Adipocyte (in vitro differentiated cells): ENCODE results near the gene HSPB6.

Source experiments
- DNase-seq: peaks from one replicate; pipeline ENCODE4 v3.0.0-alpha.2; 2015; ENCODE audit warnings: low read depth
- H3K27me3 ChIP-seq: replicated peaks from 2 replicates; pipeline ENCODE4 v1.7.0; 2013; ENCODE audit warnings: mild to moderate bottlenecking, low read length, moderate library complexity; ENCODE audit not compliant: control insufficient read depth, insufficient read depth
- H3K36me3 ChIP-seq: 2 replicates; pipeline ENCODE4 v1.7.0; 2013; ENCODE audit warnings: low read length, mild to moderate bottlenecking, moderate library complexity; ENCODE audit not compliant: control insufficient read depth, insufficient read depth, severe bottlenecking
- H3K4me1 ChIP-seq: 2 replicates; pipeline ENCODE4 v1.7.0; 2013; ENCODE audit warnings: mild to moderate bottlenecking, low read length, moderate library complexity; ENCODE audit not compliant: control insufficient read depth, insufficient read depth
- H3K4me3 ChIP-seq: 2 replicates; pipeline ENCODE4 v1.7.0; 2013; ENCODE audit warnings: mild to moderate bottlenecking, low read length, moderate library complexity
- H3K9ac ChIP-seq: 2 replicates; pipeline ENCODE4 v1.7.0; 2013; ENCODE audit warnings: mild to moderate bottlenecking, low read length, moderate library complexity
- H3K9me3 ChIP-seq: 2 replicates; pipeline ENCODE4 v1.7.0; 2013; ENCODE audit warnings: mild to moderate bottlenecking, low read length, moderate library complexity; ENCODE audit not compliant: control insufficient read depth

The HSPB6 gene

GRCh38 chr19:35783469-35784434 lies 26.9 kb upstream of the HSPB6 start:
- Histone ChIP-seq H3K9ac (no peak overlapping the region), H3K27me3 (no peaks in the 10 kb centered on the region), H3K9me3 (no peaks in the 10 kb centered on the region), H3K4me3 (no peak overlapping the region), H3K4me1 (no peaks in the 10 kb centered on the region), H3K36me3 (no peaks in the 10 kb centered on the region)
- no peak for DNase-seq

GRCh38 chr19:35782589-35782988 lies 25.8 kb upstream of the HSPB6 start:
- DNase-seq: no peak
- H3K27me3 ChIP-seq: no peaks in the 10 kb centered on the region
- H3K4me3 ChIP-seq: no peak overlapping the region
- no peaks in the 10 kb centered on the region for H3K4me1 ChIP-seq
- no peaks in the 10 kb centered on the region for H3K36me3 ChIP-seq
- H3K9me3 ChIP-seq: no peaks in the 10 kb centered on the region
- H3K9ac ChIP-seq: no peak overlapping the region

GRCh38 chr19:35781650-35782049 lies 24.8 kb upstream of the HSPB6 start:
- Histone ChIP-seq H3K9me3 (no peaks in the 10 kb centered on the region), H3K9ac (no peak overlapping the region), H3K36me3 (no peaks in the 10 kb centered on the region), H3K4me3 (no peak overlapping the region), H3K27me3 (no peaks in the 10 kb centered on the region), H3K4me1 (peaks cover 6% of the 10 kb centered on the region)
- DNase-seq: no peak

GRCh38 chr19:35780717-35781116 lies 23.9 kb upstream of the HSPB6 start:
- Histone ChIP-seq H3K9ac (no peak overlapping the region), H3K9me3 (no peaks in the 10 kb centered on the region), H3K4me3 (no peak overlapping the region), H3K27me3 (no peaks in the 10 kb centered on the region), H3K4me1 (peaks cover 6% of the 10 kb centered on the region), H3K36me3 (no peaks in the 10 kb centered on the region)
- DNase-seq: no peak

GRCh38 chr19:35780058-35780457 lies 23.2 kb upstream of the HSPB6 start:
- Histone ChIP-seq H3K27me3 (no peaks in the 10 kb centered on the region), H3K4me1 (peaks cover 6% of the 10 kb centered on the region), H3K9me3 (no peaks in the 10 kb centered on the region), H3K36me3 (no peaks in the 10 kb centered on the region), H3K9ac (no peak overlapping the region), H3K4me3 (no peak overlapping the region)
- no peak for DNase-seq

- Histone ChIP-seq H3K4me1 (peaks cover 13% of the 10 kb centered on the region), H3K27me3 (no peaks in the 10 kb centered on the region), H3K36me3 (no peaks in the 10 kb centered on the region), H3K9me3 (no peaks in the 10 kb centered on the region), H3K9ac (no peak overlapping the region), H3K4me3 (no peak overlapping the region)
- no peak for DNase-seq
Observed at GRCh38 chr19:35779033-35779432, 22.2 kb upstream of the HSPB6 start.

- Histone ChIP-seq H3K9ac (no peak overlapping the region), H3K9me3 (no peaks in the 10 kb centered on the region), H3K27me3 (no peaks in the 10 kb centered on the region), H3K36me3 (no peaks in the 10 kb centered on the region), H3K4me3 (no peak overlapping the region), H3K4me1 (peaks cover 13% of the 10 kb centered on the region)
- DNase-seq: no peak
Observed at GRCh38 chr19:35777961-35778360, 21.1 kb upstream of the HSPB6 start.

- DNase-seq: no peak
- no peaks in the 10 kb centered on the region for H3K36me3 ChIP-seq
- no peaks in the 10 kb centered on the region for H3K9me3 ChIP-seq
- H3K4me1 ChIP-seq: peaks cover 13% of the 10 kb centered on the region
- no peaks in the 10 kb centered on the region for H3K27me3 ChIP-seq
- H3K9ac ChIP-seq: no peak overlapping the region
- H3K4me3 ChIP-seq: no peak overlapping the region
Observed at GRCh38 chr19:35777086-35777841, 20.4 kb upstream of the HSPB6 start.

GRCh38 chr19:35776102-35776788 lies 19.4 kb upstream of the HSPB6 start:
- no peak overlapping the region for H3K9ac ChIP-seq
- no peak overlapping the region for H3K4me3 ChIP-seq
- no peaks in the 10 kb centered on the region for H3K27me3 ChIP-seq
- no peak for DNase-seq
- H3K4me1 ChIP-seq: peaks cover 13% of the 10 kb centered on the region
- H3K9me3 ChIP-seq: no peaks in the 10 kb centered on the region
- no peaks in the 10 kb centered on the region for H3K36me3 ChIP-seq

GRCh38 chr19:35775298-35776101 lies 18.7 kb upstream of the HSPB6 start, which contains the start of gene ARHGAP33:
Gene ARHGAP33, plus strand, starts transcription at chr19:35775564. Its CDS starts 95 bp downstream, at chr19:35775659.
- H3K27me3 ChIP-seq: no peaks in the 10 kb centered on the region
- peaks cover 13% of the 10 kb centered on the region for H3K4me1 ChIP-seq
- peak within 1 kb of the TSS; percentile 82 for H3K4me3 ChIP-seq
- no peaks in the 10 kb centered on the region for H3K9me3 ChIP-seq
- no peaks in the 10 kb centered on the region for H3K36me3 ChIP-seq
- peak; percentile 100 for DNase-seq
- H3K9ac ChIP-seq: peak within 1 kb of the TSS; percentile 68
